ENCODE measurements around the gene HMGXB3. TPM values are rescaled to one million over a fixed set of nuclear protein-coding genes. Genes with fewer than 3 reads are reported as not detected.

HMGXB3 gene
- total and polyA plus RNA-seq, 9 donors, result 14.1 to 32.1 (median 28.1) TPM

GRCh38 chr5:150092159-150092787 lies 91.7 kb downstream of the HMGXB3 start:
- Histone ChIP-seq H3K4me1 (ENCODE audit: insufficient read depth) (no peaks in the 10 kb centered on the region), H3K27me3 (no peaks in the 10 kb centered on the region), H3K9me3 (no peaks in the 10 kb centered on the region), H3K4me3 (no peak overlapping the region), H3K36me3 (no peaks in the 10 kb centered on the region), H3K27ac (no peak overlapping the region)
- DNase-seq, result no peak
- no peak for TF ChIP-seq POLR2A (IDR thresholded peaks at IDR 0.05)
- no peak for TF ChIP-seq EP300 (IDR thresholded peaks at IDR 0.05)
- 77 to 85% (median 78%) methylated on average over 3 of the region's 3 CpGs for WGBS, 3 donors
- intact Hi-C loops (cut with DNase I), result no loop called here

DNA sequence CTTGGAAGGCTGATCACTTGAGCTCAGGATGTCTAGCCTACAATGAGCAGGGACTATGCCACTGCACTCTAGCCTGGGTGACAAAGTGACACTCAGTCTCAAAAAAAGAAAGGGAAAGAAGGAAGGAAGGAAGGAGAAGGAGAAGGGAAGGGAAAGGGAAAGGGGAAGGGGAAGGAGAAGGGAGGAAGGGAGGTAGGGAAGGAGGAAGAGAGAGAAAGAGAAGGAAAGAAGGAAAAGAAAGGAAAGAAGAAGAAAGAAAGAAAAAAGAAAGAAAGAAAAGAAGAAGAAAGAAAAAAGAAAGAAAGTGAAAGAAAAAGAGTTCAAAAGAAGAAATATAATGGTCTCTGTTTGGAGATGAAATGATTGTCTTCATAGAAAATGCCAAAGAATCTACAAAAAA lies 96.6 kb downstream of the HMGXB3 start:
- intact Hi-C loops (cut with DNase I), result no loop called here
- no peak for DNase-seq

GRCh38 chr5:150101023-150101422 lies 100.5 kb downstream of the HMGXB3 start:
- TF ChIP-seq CTCF (IDR thresholded peaks at IDR 0.05), result no peak
- Histone ChIP-seq H3K4me3 (no peak overlapping the region), H3K27me3 (no peaks in the 10 kb centered on the region), H3K4me1 (ENCODE audit: insufficient read depth) (no peaks in the 10 kb centered on the region), H3K27ac (no peak overlapping the region), H3K36me3 (no peaks in the 10 kb centered on the region), H3K9me3 (no peaks in the 10 kb centered on the region)
- intact Hi-C loops (cut with DNase I), result no loop called here
- no peak for DNase-seq
- WGBS, 3 donors, result 75 to 85% (median 76%) methylated on average over 6 of the region's 6 CpGs

More for the DNA sequence above, 96.6 kb downstream of the HMGXB3 start:
- no peaks in the 10 kb centered on the region for H3K36me3 ChIP-seq
- no peaks in the 10 kb centered on the region for H3K27me3 ChIP-seq
- H3K9me3 ChIP-seq, result no peaks in the 10 kb centered on the region
- no peak overlapping the region for H3K27ac ChIP-seq
- H3K4me3 ChIP-seq, result no peak overlapping the region
- no peak for TF ChIP-seq POLR2A (IDR thresholded peaks at IDR 0.05)
- no peak for TF ChIP-seq CTCF (IDR thresholded peaks at IDR 0.05)
- TF ChIP-seq EP300 (IDR thresholded peaks at IDR 0.05), result no peak
- no peaks in the 10 kb centered on the region for H3K4me1 ChIP-seq (ENCODE audit: insufficient read depth)

Small RNA genes within 50 kb of the gene (small RNA-seq; reads per million reads assigned to genes)
- not detected for gene RF00019

Other genes starting within 250 kb of the HMGXB3 start
- gene PDE6A, start 55.9 kb upstream of the HMGXB3 start, total RNA-seq, result under 1 TPM; 0.05 to 0.46 (median 0.13) TPM
- under 1 TPM; 0.25 to 0.68 TPM for gene PDE6A, start 55.9 kb upstream of the HMGXB3 start, polyA plus RNA-seq
- 10 to 100 TPM; 11.0 to 19.0 (median 16.9) TPM for gene SLC26A2, start 40.0 kb upstream of the HMGXB3 start, total RNA-seq
- 10 to 100 TPM in 1 of 2 donors, 1 to 10 TPM in 1; 4.4 to 13.3 TPM for gene SLC26A2, start 40.0 kb upstream of the HMGXB3 start, polyA plus RNA-seq
- gene TIGD6, start 85 bp upstream of the HMGXB3 start, total RNA-seq, result 1 to 10 TPM; 2.0 to 6.1 (median 5.5) TPM
- 1 to 10 TPM; 4.2 to 7.6 TPM for gene TIGD6, start 85 bp upstream of the HMGXB3 start, polyA plus RNA-seq
- 10 to 100 TPM in 5 of 7 donors, 1 to 10 TPM in 2; 7.6 to 25.3 (median 16.4) TPM for gene CSF1R, start 85.8 kb downstream of the HMGXB3 start, total RNA-seq
- 10 to 100 TPM in 1 of 2 donors, 1 to 10 TPM in 1; 8.1 to 41.9 TPM for gene CSF1R, start 85.8 kb downstream of the HMGXB3 start, polyA plus RNA-seq
- 100 to 1,000 TPM; 102 to 302 (median 212) TPM for gene PDGFRB, start 155.1 kb downstream of the HMGXB3 start, total RNA-seq
- 100 to 1,000 TPM; 111 to 183 TPM for gene PDGFRB, start 155.1 kb downstream of the HMGXB3 start, polyA plus RNA-seq
- 1 to 10 TPM in 1 of 7 donors, under 1 TPM in 6; 0.23 to 1.4 (median 0.66) TPM for gene CDX1, start 166.0 kb downstream of the HMGXB3 start, total RNA-seq
- under 1 TPM; 0.18 to 0.44 TPM for gene CDX1, start 166.0 kb downstream of the HMGXB3 start, polyA plus RNA-seq
- gene SLC6A7, start 189.3 kb downstream of the HMGXB3 start, total RNA-seq, result not detected
- gene SLC6A7, start 189.3 kb downstream of the HMGXB3 start, polyA plus RNA-seq, result under 1 TPM in 1 of 2 donors, not detected in 1; 0.02 TPM

Measured in ovary (tissue), 9 donors.